ENCODE data around the gene TLE4. TPM values are rescaled to one million over a fixed set of nuclear protein-coding genes. Genes with fewer than 3 reads are reported as not detected.

The TLE4 gene
- total RNA-seq, 4 donors from 2014 or later: 30.5 to 66.2 (median 46.4) TPM

DNA sequence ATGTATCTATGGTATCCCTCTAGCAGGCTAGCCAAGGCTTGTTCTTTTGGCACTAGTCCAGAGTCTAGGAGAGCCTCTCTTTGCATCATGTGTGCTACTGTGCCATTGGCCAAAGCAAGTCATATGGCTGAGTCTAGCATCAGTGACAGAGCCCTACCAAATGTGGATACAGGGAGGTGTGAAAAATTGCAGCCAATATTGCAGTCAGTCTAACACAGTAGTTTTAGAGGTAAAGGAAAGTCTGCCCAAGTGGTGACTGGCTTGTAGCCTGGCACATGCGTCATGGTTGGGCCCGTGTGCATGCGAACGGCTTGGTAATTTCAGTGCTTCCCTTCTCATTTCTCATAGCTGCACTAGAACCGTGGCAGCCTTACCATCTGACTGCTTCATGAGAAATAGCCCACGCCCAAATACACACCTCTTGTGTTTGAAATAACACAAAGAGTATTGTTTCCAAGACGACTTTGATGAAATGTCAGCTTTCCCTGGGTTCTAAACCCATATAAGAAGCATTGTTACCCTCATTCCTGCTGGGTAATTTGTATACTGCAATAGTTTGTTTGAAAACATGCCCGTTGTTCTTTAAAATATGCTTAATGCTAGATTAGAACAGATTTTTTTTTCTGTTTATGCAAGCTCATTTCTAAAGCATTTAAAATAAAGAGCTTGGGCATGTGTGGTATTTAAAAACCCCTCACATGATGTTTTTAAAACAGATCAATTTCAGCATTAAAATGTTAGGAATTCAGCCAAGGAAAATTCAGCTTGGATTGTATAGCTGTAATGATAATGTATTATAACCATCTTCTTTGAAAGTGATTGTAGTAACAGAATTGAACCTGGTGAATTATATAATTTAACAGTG lies 113.2 kb downstream of the TLE4 start:
- no peaks in the 10 kb centered on the region for H3K27me3 ChIP-seq
- H3K9me3 ChIP-seq: no peaks in the 10 kb centered on the region
- ATAC-seq: no peak
- no peaks in the 10 kb centered on the region for H3K36me3 ChIP-seq
- TF ChIP-seq CTCF (IDR thresholded peaks at IDR 0.05) (no peak), POLR2A (IDR thresholded peaks at IDR 0.05) (no peak), EP300 (IDR thresholded peaks at IDR 0.05) (no peak), POLR2AphosphoS5 (IDR thresholded peaks at IDR 0.05) (no peak)
- peaks cover 0 to 37% (median 0%) of the 10 kb centered on the region in 3 donors for H3K4me1 ChIP-seq
- no peak overlapping the region for H3K4me3 ChIP-seq
- 50 to 66% methylated on average over 4 to 5 of the region's 8 CpGs for WGBS, 2 donors (ENCODE audit: low coverage in 1 of 2)
- H3K27ac ChIP-seq: no peak overlapping the region

GRCh38 chr9:79685577-79685976 lies 113.8 kb downstream of the TLE4 start:
- Histone ChIP-seq H3K27ac (no peak overlapping the region), H3K4me1 (peaks cover 0 to 37% (median 0%) of the 10 kb centered on the region in 3 donors), H3K36me3 (no peaks in the 10 kb centered on the region), H3K9me3 (no peaks in the 10 kb centered on the region), H3K27me3 (no peaks in the 10 kb centered on the region), H3K4me3 (no peak overlapping the region)
- TF ChIP-seq POLR2AphosphoS5 (IDR thresholded peaks at IDR 0.05): peak; percentile 7
- TF ChIP-seq EP300 (IDR thresholded peaks at IDR 0.05): no peak
- TF ChIP-seq CTCF (IDR thresholded peaks at IDR 0.05): no peak
- no peak for TF ChIP-seq POLR2A (IDR thresholded peaks at IDR 0.05)
- ATAC-seq: no peak
- WGBS, 2 donors (ENCODE audit: low coverage in 1 of 2): 0 to 9% methylated on average over 1 of the region's 1 CpG

- peak overlapping the region in 1 of 4 donors; percentile 13 for H3K27ac ChIP-seq
- no peaks in the 10 kb centered on the region for H3K36me3 ChIP-seq
- no peak overlapping the region for H3K4me3 ChIP-seq
- 30 to 51% methylated on average over 6 to 7 of the region's 8 CpGs for WGBS, 2 donors (ENCODE audit: low coverage in 1 of 2)
- H3K4me1 ChIP-seq: peaks cover 0 to 34% (median 0%) of the 10 kb centered on the region in 3 donors
- TF ChIP-seq POLR2A (IDR thresholded peaks at IDR 0.05) (no peak), CTCF (IDR thresholded peaks at IDR 0.05) (no peak), POLR2AphosphoS5 (IDR thresholded peaks at IDR 0.05) (peak; percentile 55)
- ATAC-seq: no peak
- no peaks in the 10 kb centered on the region for H3K27me3 ChIP-seq
- no peaks in the 10 kb centered on the region for H3K9me3 ChIP-seq
Measured at GRCh38 chr9:79686381-79687130, 114.8 kb downstream of the TLE4 start.

DNA sequence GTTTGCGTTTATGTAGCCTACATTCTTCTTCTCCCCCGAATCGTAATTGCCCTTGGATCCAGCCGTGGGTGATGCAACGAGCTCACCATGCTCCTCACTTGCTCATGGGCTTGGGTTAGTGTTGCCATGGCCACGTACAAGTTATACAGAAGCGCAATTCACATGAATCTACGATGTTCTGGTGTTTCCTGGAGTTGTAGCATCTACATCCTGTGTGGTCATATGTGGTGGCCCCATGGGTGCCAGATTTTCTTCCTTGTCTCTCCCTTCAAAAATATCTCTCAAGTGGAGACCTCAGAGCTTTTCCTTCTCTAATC lies 115.3 kb downstream of the TLE4 start:
- WGBS, 2 donors (ENCODE audit: low coverage in 1 of 2): 91 to 93% methylated on average over 7 to 8 of the region's 8 CpGs
- Histone ChIP-seq H3K27me3 (no peaks in the 10 kb centered on the region), H3K36me3 (no peaks in the 10 kb centered on the region), H3K4me1 (peaks cover 0 to 30% (median 0%) of the 10 kb centered on the region in 3 donors), H3K9me3 (no peaks in the 10 kb centered on the region), H3K27ac (no peak overlapping the region), H3K4me3 (no peak overlapping the region)
- TF ChIP-seq EP300 (IDR thresholded peaks at IDR 0.05): no peak
- TF ChIP-seq POLR2A (IDR thresholded peaks at IDR 0.05): no peak
- TF ChIP-seq CTCF (IDR thresholded peaks at IDR 0.05): no peak
- no peak for TF ChIP-seq POLR2AphosphoS5 (IDR thresholded peaks at IDR 0.05)
- ATAC-seq: no peak
